Neural crest cell (in vitro differentiated cells): Measurements from ENCODE around the gene RTN4RL2. TPM values are rescaled to one million over a fixed set of nuclear protein-coding genes. Genes with fewer than 3 reads are reported as not detected.

Experiments used
- DNase-seq: peaks from one replicate; pipeline ENCODE4 v3.0.0; 2021; ENCODE audit warnings: low read depth, mixed read lengths, low spot score
- H3K27ac Mint-ChIP-seq: one replicate; pipeline ENCODE4 v1.8.0; 2021; ENCODE audit warnings: mild to moderate bottlenecking, mixed read lengths; ENCODE audit not compliant: unreplicated experiment
- H3K27me3 Mint-ChIP-seq: 2 replicates; pipeline ENCODE4 v1.8.0; 2021; ENCODE audit warnings: low read depth, mild to moderate bottlenecking, mixed read lengths
- H3K36me3 Mint-ChIP-seq: 2 replicates; pipeline ENCODE4 v1.8.0; 2021; ENCODE audit warnings: low read depth, mild to moderate bottlenecking, mixed read lengths
- H3K4me1 Mint-ChIP-seq: 2 replicates; pipeline ENCODE4 v1.8.0; 2021; ENCODE audit warnings: mixed read lengths
- H3K4me3 Mint-ChIP-seq: one replicate; pipeline ENCODE4 v1.8.0; 2021; ENCODE audit warnings: mild to moderate bottlenecking, mixed read lengths
- H3K9me3 Mint-ChIP-seq: 2 replicates; pipeline ENCODE4 v1.8.0; 2021; ENCODE audit warnings: mixed read lengths
- total RNA-seq: library from RNA; stranded (reverse); gene quantifications from 2 replicates; pipeline ENCODE4 v1.2.1, GENCODE V29; 2021
- TF ChIP-seq, protein P1 (sequence below): fragments of 200-600 bp; sonication (generic); conservative IDR thresholded peaks from 2 replicates; pipeline ENCODE4 v1.5.0; 2021; ENCODE audit warnings: antibody characterized with exemption, mild to moderate bottlenecking

The RTN4RL2 gene
- total RNA-seq, 1 donor from 2014 or later, result 2.4 TPM

DNA sequence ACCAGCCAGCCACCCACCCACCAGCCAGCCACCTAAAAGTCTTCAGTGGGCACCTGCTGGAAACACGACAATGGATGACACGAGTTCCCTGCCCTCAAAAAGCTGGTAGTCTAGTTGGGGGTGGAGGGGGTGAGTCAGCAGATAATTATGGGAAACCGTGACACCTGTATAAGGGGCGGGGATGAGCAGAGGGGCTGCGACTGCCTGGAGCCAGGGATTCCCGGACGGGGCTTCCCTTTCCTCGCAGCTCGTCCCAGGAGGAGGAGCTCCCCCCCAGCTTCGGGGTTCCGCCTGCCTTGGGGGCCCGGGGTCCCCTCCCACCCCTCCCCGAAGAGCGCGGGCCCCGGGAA is 2.3 kb upstream of the RTN4RL2 start:
- Mint-ChIP-seq H3K9me3 (no peaks in the 10 kb centered on the region), H3K36me3 (no peaks in the 10 kb centered on the region), H3K4me3 (no peak overlapping the region), H3K27me3 (peaks cover 89% of the 10 kb centered on the region), H3K4me1 (peaks cover 31% of the 10 kb centered on the region), H3K27ac (no peak overlapping the region)
- no peak for DNase-seq
- TF ChIP-seq, protein P1, sequence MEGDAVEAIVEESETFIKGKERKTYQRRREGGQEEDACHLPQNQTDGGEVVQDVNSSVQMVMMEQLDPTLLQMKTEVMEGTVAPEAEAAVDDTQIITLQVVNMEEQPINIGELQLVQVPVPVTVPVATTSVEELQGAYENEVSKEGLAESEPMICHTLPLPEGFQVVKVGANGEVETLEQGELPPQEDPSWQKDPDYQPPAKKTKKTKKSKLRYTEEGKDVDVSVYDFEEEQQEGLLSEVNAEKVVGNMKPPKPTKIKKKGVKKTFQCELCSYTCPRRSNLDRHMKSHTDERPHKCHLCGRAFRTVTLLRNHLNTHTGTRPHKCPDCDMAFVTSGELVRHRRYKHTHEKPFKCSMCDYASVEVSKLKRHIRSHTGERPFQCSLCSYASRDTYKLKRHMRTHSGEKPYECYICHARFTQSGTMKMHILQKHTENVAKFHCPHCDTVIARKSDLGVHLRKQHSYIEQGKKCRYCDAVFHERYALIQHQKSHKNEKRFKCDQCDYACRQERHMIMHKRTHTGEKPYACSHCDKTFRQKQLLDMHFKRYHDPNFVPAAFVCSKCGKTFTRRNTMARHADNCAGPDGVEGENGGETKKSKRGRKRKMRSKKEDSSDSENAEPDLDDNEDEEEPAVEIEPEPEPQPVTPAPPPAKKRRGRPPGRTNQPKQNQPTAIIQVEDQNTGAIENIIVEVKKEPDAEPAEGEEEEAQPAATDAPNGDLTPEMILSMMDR, result no peak

DNA sequence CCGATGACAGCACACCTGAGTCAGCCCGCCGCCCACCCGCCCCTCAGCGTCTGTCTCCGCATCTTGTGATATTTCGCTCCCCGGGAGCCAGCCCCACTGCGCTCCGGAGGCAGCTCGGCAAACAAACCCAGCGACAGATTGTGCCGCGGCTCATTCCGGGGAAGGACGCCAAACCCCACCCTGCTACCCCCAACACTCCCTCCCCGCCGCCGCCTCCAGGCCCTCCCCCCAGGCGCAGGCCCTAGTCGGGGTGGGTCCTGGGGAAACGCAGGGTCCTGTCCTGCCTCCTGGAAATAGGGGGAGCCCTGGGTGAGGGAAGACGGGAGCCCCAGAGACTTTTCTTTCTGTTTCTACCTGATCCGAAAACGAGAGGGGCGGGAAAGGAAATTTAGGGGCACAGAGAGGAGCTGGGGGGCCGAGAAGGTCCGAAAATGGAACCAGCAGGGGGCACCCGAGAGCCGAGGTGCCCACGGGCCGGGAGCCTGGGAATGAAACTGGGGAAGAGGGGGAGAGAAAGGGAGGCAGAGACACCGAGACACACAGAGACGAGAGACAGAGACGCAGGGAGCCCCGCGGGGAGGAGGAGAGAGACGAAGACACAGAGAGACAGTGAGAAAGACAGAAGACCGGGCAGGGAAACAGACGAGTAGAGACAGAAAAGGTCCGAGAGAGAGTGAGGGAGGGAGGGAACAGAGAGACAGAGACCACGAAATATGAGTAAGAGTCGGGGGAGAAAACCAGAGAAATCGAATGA is 1.7 kb upstream of the RTN4RL2 start:
- TF ChIP-seq, protein P1, result peak; percentile 86
- H3K27ac Mint-ChIP-seq, result no peak overlapping the region
- DNase-seq, result peak; percentile 59
- H3K27me3 Mint-ChIP-seq, result peaks cover 89% of the 10 kb centered on the region
- peaks cover 35% of the 10 kb centered on the region for H3K4me1 Mint-ChIP-seq
- peak overlapping the region; percentile 69 for H3K4me3 Mint-ChIP-seq
- H3K9me3 Mint-ChIP-seq, result no peaks in the 10 kb centered on the region
- H3K36me3 Mint-ChIP-seq, result no peaks in the 10 kb centered on the region

DNA sequence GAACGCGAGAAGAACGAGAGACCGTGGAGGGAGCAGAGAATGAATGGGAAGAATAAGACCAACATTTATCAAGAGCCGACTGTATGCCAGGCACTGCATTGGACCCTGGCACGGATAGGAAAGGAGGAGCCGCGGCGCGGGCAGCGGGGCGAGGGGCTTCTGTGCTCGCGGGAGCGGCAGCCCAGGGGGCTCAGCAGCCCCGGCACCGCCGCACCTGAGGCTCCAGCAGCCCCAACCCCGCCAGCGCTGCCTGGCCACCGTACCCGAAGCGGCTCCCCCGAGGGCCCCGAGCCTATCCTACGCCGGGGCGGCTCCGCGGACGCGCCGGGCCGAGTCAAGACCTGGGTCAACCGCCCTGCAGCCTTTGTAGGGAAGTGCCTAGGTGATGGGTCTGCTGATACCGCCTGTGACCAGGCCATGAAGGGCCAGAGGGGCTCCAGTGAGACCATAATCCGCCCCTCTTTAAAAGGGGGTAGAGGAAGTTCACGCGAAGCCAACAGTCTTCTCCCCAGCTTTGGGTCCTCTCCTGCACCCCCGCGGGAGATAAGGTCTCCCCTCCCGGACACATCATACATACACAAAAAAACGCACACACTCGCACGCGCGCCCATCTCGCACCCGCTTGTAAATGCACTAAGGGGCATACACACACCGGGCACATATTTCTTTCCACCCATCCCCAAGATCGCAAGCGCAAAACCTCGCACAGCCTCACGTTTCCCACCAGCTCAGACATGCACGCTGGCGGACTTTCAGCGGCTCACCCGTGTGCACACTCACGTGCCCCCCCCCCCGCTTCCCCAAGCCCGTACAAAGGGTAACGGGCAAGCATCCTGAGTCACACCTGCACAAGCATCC is 935 bp upstream of the RTN4RL2 start:
- no peak for DNase-seq
- TF ChIP-seq, protein P1, result no peak
- no peak overlapping the region for H3K27ac Mint-ChIP-seq
- no peaks in the 10 kb centered on the region for H3K9me3 Mint-ChIP-seq
- peaks cover 41% of the 10 kb centered on the region for H3K4me1 Mint-ChIP-seq
- H3K36me3 Mint-ChIP-seq, result no peaks in the 10 kb centered on the region
- H3K4me3 Mint-ChIP-seq, result peak overlapping the region; percentile 87
- H3K27me3 Mint-ChIP-seq, result peaks cover 92% of the 10 kb centered on the region

DNA sequence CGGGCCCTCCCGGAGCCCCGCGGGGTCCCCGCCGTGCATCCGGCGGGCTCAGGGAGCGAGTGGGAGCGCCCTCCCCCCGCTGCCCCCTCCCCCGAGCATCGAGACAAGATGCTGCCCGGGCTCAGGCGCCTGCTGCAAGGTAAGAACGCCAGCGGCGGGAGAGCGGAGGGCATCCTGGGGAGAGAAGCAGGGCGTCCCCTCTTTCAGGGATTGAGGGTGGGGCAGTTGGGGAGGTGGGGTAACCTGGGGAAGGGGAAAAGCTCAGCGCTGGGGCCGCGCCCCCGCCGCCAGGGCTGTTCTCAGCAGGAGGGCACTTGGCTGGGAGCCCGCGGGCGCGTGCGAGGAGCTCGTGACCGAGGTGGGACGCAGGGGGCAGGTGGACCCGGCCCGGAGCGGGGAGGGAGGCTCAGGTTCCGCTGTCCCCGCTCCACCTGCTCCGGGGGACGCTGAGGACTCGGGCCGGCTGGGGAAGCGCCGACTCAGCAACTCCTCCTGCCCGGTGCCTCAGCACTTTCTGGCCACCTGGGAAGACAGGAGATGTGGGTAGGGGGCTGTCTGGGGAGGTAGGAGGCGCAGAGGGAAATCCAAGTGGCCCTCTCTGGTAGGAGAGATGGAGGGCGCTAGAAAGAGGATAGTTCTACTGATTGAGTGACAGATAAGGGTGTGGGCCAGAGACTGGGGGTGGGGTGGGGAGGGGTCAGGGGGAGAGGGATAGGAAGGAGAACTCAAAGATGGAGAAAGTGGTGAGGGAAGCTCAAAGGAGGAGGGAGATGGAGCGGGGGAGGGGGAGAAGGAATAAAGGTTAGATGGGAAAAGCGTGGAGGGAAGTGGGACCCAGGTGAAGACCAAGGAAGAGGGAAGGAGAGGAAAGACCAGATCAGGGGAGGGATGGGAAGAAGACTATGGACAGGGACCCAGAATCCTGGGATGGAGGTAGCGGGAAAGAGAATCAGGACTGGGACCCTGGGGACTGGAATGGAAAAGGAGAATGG is 726 bp downstream of the RTN4RL2 start:
- Mint-ChIP-seq H3K4me3 (peak overlapping the region; percentile 22), H3K27ac (no peak overlapping the region), H3K27me3 (peaks cover 76% of the 10 kb centered on the region), H3K9me3 (no peaks in the 10 kb centered on the region), H3K4me1 (peaks cover 41% of the 10 kb centered on the region), H3K36me3 (no peaks in the 10 kb centered on the region)
- no peak for DNase-seq
- TF ChIP-seq, protein P1, result no peak
